ENCODE measurements around the gene B3GALNT2. TPM values are rescaled to one million over a fixed set of nuclear protein-coding genes. Genes with fewer than 3 reads are reported as not detected.
A peak's percentile ranks its signal among the peaks of the same experiment; 100 is the strongest.

B3GALNT2 gene
- total RNA-seq, 6 donors from 2014 or later = 11.0 to 27.3 (median 22.1) TPM

- no peak overlapping the region for H3K27ac ChIP-seq
- peak; percentile 42 to 76 (median 67) for TF ChIP-seq CTCF (IDR thresholded peaks at IDR 0.05)
- TF ChIP-seq EP300 (IDR thresholded peaks at IDR 0.05) = no peak
- DNase-seq (peak in 1 of 2 donors; percentile 77), ATAC-seq (ENCODE audit: low FRiP score in 2 of 2) (peak; percentile 86 to 87)
- WGBS, 2 donors = 82 to 84% methylated on average over 7 of the region's 7 CpGs
- peaks cover 0 to 7% (median 0%) of the 10 kb centered on the region in 4 donors for H3K4me1 ChIP-seq
- peaks cover 0 to 17% (median 7%) of the 10 kb centered on the region in 4 donors for H3K36me3 ChIP-seq
- H3K4me3 ChIP-seq = no peak overlapping the region
- H3K9me3 ChIP-seq = no peaks in the 10 kb centered on the region
- no peaks in the 10 kb centered on the region for H3K27me3 ChIP-seq
Measured at GRCh38 chr1:235415008-235415904, 89.0 kb downstream of the B3GALNT2 start.

GRCh38 chr1:235411489-235412486, 92.5 kb downstream of the B3GALNT2 start:
- DNase-seq = no peak
- WGBS, 2 donors = 69 to 76% methylated on average over 4 of the region's 5 CpGs
- Histone ChIP-seq H3K9me3 (no peaks in the 10 kb centered on the region), H3K4me3 (no peak overlapping the region), H3K4me1 (peaks cover 0 to 7% (median under 1%) of the 10 kb centered on the region in 4 donors), H3K27me3 (no peaks in the 10 kb centered on the region), H3K27ac (no peak overlapping the region), H3K36me3 (peaks cover 0 to 9% (median 1%) of the 10 kb centered on the region in 4 donors)
- TF ChIP-seq POLR2AphosphoS5 (IDR thresholded peaks at IDR 0.05) (no peak), POLR2A (IDR thresholded peaks at IDR 0.05) (no peak), CTCF (IDR thresholded peaks at IDR 0.05) (no peak)
- ATAC-seq (ENCODE audit: low FRiP score in 2 of 2) = no peak

- Histone ChIP-seq H3K4me3 (no peak overlapping the region), H3K4me1 (peaks cover 0 to 7% (median 0%) of the 10 kb centered on the region in 4 donors), H3K36me3 (peaks cover 0 to 9% (median 1%) of the 10 kb centered on the region in 4 donors), H3K9me3 (no peaks in the 10 kb centered on the region), H3K27me3 (no peaks in the 10 kb centered on the region), H3K27ac (no peak overlapping the region)
- DNase-seq = no peak
- ATAC-seq (ENCODE audit: low FRiP score in 2 of 2) = no peak
- WGBS, 2 donors = 89 to 92% methylated on average over 5 of the region's 5 CpGs
- TF ChIP-seq POLR2AphosphoS5 (IDR thresholded peaks at IDR 0.05) = no peak
- no peak for TF ChIP-seq POLR2A (IDR thresholded peaks at IDR 0.05)
- no peak for TF ChIP-seq EP300 (IDR thresholded peaks at IDR 0.05)
- no peak for TF ChIP-seq CTCF (IDR thresholded peaks at IDR 0.05)
Measured at GRCh38 chr1:235410467-235410866, 93.8 kb downstream of the B3GALNT2 start.

- Histone ChIP-seq H3K9me3 (no peaks in the 10 kb centered on the region), H3K27me3 (no peaks in the 10 kb centered on the region), H3K4me1 (peaks cover 0 to 7% (median 0%) of the 10 kb centered on the region in 4 donors), H3K27ac (no peak overlapping the region), H3K36me3 (peaks cover 0 to 3% (median 0%) of the 10 kb centered on the region in 4 donors), H3K4me3 (no peak overlapping the region)
- 76 to 80% methylated on average over 7 of the region's 7 CpGs for WGBS, 2 donors
- DNase-seq = no peak
- ATAC-seq (ENCODE audit: low FRiP score in 2 of 2) = no peak
- TF ChIP-seq POLR2AphosphoS5 (IDR thresholded peaks at IDR 0.05) (no peak), POLR2A (IDR thresholded peaks at IDR 0.05) (no peak), EP300 (IDR thresholded peaks at IDR 0.05) (no peak), CTCF (IDR thresholded peaks at IDR 0.05) (no peak)
Measured at GRCh38 chr1:235409042-235409820, 95.0 kb downstream of the B3GALNT2 start.

Data from upper lobe of left lung (tissue), 6 donors.